Uterus (tissue), 2 donors: ENCODE data around the gene TC2N.

Experiments used
- POLR2A ChIP-seq, 2 donors: fragments of 450-650 bp; IDR thresholded peaks; one replicate each; pipeline ENCODE4 v1.6.1; 2016; ENCODE audit warnings: antibody characterized with exemption in 2 of 2, mild to moderate bottlenecking in 1 of 2, moderate library complexity in 1 of 2
- TF ChIP-seq, protein P1 (sequence below), 4 experiments: fragments of 200-600 bp in 2 of 4; fragments of 450-650 bp in 2 of 4; sonication (generic) in 2 of 4; IDR thresholded peaks; one replicate each; pipeline ENCODE4 v1.5.1; 2016 to 2019; ENCODE audit warnings: antibody characterized with exemption in 4 of 4, mild to moderate bottlenecking in 2 of 4, moderate library complexity in 1 of 4

GRCh38 chr14:91854327-91854934, 12.9 kb downstream of the TC2N start:
- TF ChIP-seq, protein P1, sequence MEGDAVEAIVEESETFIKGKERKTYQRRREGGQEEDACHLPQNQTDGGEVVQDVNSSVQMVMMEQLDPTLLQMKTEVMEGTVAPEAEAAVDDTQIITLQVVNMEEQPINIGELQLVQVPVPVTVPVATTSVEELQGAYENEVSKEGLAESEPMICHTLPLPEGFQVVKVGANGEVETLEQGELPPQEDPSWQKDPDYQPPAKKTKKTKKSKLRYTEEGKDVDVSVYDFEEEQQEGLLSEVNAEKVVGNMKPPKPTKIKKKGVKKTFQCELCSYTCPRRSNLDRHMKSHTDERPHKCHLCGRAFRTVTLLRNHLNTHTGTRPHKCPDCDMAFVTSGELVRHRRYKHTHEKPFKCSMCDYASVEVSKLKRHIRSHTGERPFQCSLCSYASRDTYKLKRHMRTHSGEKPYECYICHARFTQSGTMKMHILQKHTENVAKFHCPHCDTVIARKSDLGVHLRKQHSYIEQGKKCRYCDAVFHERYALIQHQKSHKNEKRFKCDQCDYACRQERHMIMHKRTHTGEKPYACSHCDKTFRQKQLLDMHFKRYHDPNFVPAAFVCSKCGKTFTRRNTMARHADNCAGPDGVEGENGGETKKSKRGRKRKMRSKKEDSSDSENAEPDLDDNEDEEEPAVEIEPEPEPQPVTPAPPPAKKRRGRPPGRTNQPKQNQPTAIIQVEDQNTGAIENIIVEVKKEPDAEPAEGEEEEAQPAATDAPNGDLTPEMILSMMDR (IDR thresholded peaks at IDR 0.05): no peak
- TF ChIP-seq POLR2A (IDR thresholded peaks at IDR 0.05): no peak
